B cell (primary cell): Measurements from ENCODE around the gene SRD5A3. TPM values are rescaled to one million over a fixed set of nuclear protein-coding genes. Genes with fewer than 3 reads are reported as not detected.
"Not testable (repeated sequence)": the region's sequence is repeated elsewhere in the genome, so short reads cannot be mapped to it uniquely, and the experiment has no call there.

ENCODE experiments used
- ATAC-seq: fragments of 200-7000 bp; cut with Tn5 transposase; one replicate; pipeline ENCODE4 v1.10.0; 2021; ENCODE audit warnings: low read depth, mild to moderate bottlenecking, moderate number of reproducible peaks, moderate library complexity
- CTCF ChIA-PET: fragments of 350-600 bp; sonication (Branson Sonifier 250); formaldehyde crosslinking; loops from one replicate; lab custom pipeline; 2021; ENCODE audit warnings: antibody characterized with exemption, inconsistent platforms; lab: Charles Lee
- POLR2A ChIA-PET: fragments of 350-600 bp; sonication (Branson Sonifier 250); formaldehyde crosslinking; loops from one replicate; lab custom pipeline; 2021; ENCODE audit warnings: antibody characterized with exemption; lab: Charles Lee
- DNase-seq: peaks from one replicate; pipeline ENCODE4 v3.0.0; 2013
- H2AFZ ChIP-seq: 2 replicates; pipeline ENCODE4 v1.6.1; 2012; ENCODE audit warnings: mild to moderate bottlenecking, low read depth, low read length; ENCODE audit not compliant: insufficient read depth, poor library complexity, severe bottlenecking
- H3K27ac ChIP-seq, 2 donors: 1 replicate in 1 of 2; 2 replicates in 1 of 2; pipeline ENCODE4 v1.5.1; 2012 to 2013; ENCODE audit warnings: low read length in 2 of 2, mild to moderate bottlenecking in 2 of 2, moderate library complexity in 1 of 2
- H3K27me3 ChIP-seq, 4 experiments: fragments of 200-600 bp in 1 of 4; sonication (generic) in 1 of 4; replicated peaks in 1 of 4; 1 replicate in 2 of 4; 2 replicates in 2 of 4; pipeline versions ENCODE4 v1.6.1 to v1.7.0; 2013 to 2016; ENCODE audit warnings: low read length in 3 of 4, mild to moderate bottlenecking in 2 of 4, mixed read lengths in 1 of 4, moderate library complexity in 1 of 4; ENCODE audit not compliant: insufficient read depth in 4 of 4, control insufficient read depth in 3 of 4; ENCODE audit errors: control extremely low read depth in 1 of 4
- H3K36me3 ChIP-seq, 2 experiments: replicated peaks in 1 of 2; 1 replicate in 1 of 2; 2 replicates in 1 of 2; pipeline versions ENCODE4 v1.6.1 to v1.7.1; 2013; ENCODE audit warnings: low read length in 1 of 2; ENCODE audit not compliant: insufficient read depth in 2 of 2, control insufficient read depth in 1 of 2; ENCODE audit errors: control extremely low read depth in 1 of 2, extremely low read depth in 1 of 2
- H3K4me1 ChIP-seq, 2 donors: fragments of 200-600 bp in 1 of 2; sonication (generic) in 1 of 2; 1 replicate in 1 of 2; 2 replicates in 1 of 2; pipeline versions ENCODE4 v1.5.1 to v1.6.1; 2013 to 2017; ENCODE audit warnings: low read length in 2 of 2; ENCODE audit not compliant: control insufficient read depth in 2 of 2, insufficient read depth in 2 of 2
- H3K4me2 ChIP-seq: replicated peaks from 2 replicates; pipeline ENCODE3; 2012; ENCODE audit warnings: mild to moderate bottlenecking, low read depth, low read length; ENCODE audit not compliant: poor library complexity, severe bottlenecking
- H3K4me3 ChIP-seq, 5 experiments: fragments of 200-600 bp in 1 of 5; sonication (generic) in 1 of 5; 1 replicate in 3 of 5; 2 replicates in 2 of 5; pipeline versions ENCODE4 v1.5.1 to v1.7.0; 2011 to 2016; ENCODE audit warnings: low read length in 4 of 5, mild to moderate bottlenecking in 4 of 5, low read depth in 2 of 5, control low read depth in 1 of 5, moderate library complexity in 1 of 5; ENCODE audit not compliant: insufficient read depth in 1 of 5; ENCODE audit errors: control extremely low read depth in 1 of 5, extremely low read depth in 1 of 5
- H3K79me2 ChIP-seq: fragments of 200-600 bp; sonication (generic); one replicate; pipeline ENCODE4 v1.6.0; 2016; ENCODE audit warnings: low read length; ENCODE audit not compliant: control insufficient read depth, insufficient read depth
- H3K9ac ChIP-seq: fragments of 200-600 bp; sonication (generic); 2 replicates; pipeline ENCODE4 v1.6.1; 2017; ENCODE audit warnings: mild to moderate bottlenecking, low read length, moderate library complexity
- H3K9me3 ChIP-seq, 3 donors: one replicate each; pipeline versions ENCODE4 v1.6.1 to v1.7.1; 2013; ENCODE audit warnings: low read length in 2 of 3; ENCODE audit not compliant: control insufficient read depth in 2 of 3, insufficient read depth in 1 of 3; ENCODE audit errors: control extremely low read depth in 1 of 3
- H4K20me1 ChIP-seq: 2 replicates; pipeline ENCODE4 v1.6.0; 2012; ENCODE audit warnings: mild to moderate bottlenecking, low read length; ENCODE audit not compliant: insufficient read depth, control insufficient read depth, poor library complexity, severe bottlenecking
- H3K27ac Mint-ChIP-seq: one replicate; pipeline ENCODE4 v1.8.0; 2021; ENCODE audit warnings: mixed read lengths
- H3K27me3 Mint-ChIP-seq: one replicate; pipeline ENCODE4 v1.8.0; 2021; ENCODE audit warnings: mixed read lengths
- H3K4me1 Mint-ChIP-seq: one replicate; pipeline ENCODE4 v1.8.0; 2021; ENCODE audit warnings: mixed read lengths
- H3K4me3 Mint-ChIP-seq: one replicate; pipeline ENCODE4 v1.8.0; 2021; ENCODE audit warnings: mixed read lengths
- H3K9me3 Mint-ChIP-seq: one replicate; pipeline ENCODE4 v1.8.0; 2022; ENCODE audit warnings: mixed read lengths; ENCODE audit not compliant: insufficient read depth
- CTCF ChIP-seq: fragments of 200-600 bp; IDR thresholded peaks from one replicate; pipeline ENCODE4 v1.8.0; 2022; ENCODE audit warnings: antibody characterized with exemption, mild to moderate bottlenecking
- EZH2 ChIP-seq: IDR thresholded peaks from 2 replicates; pipeline ENCODE4 v1.6.1; 2012; ENCODE audit warnings: borderline replicate concordance, low read depth, mild to moderate bottlenecking, moderate library complexity, low read length; ENCODE audit not compliant: insufficient read depth, poor library complexity, severe bottlenecking
- WGBS: methylation state at CpG from one replicate; pipeline ENCODE4 v1.1.5; 2013; ENCODE audit warnings: missing lambda C conversion rate; ENCODE audit not compliant: insufficient coverage; 5-methylcytosine and 5-hydroxymethylcytosine counted together
- intact Hi-C: fragments of 100-400 bp; cut with micrococcal nuclease; formaldehyde crosslinking; loops from one replicate; pipeline ENCODE4 v1.10.0; 2022
- polyA plus RNA-seq: library from polyadenylated mRNA; depleted of rRNA; stranded (reverse); fragments of >200 nt; gene quantifications from 2 replicates; pipeline ENCODE4 v1.2.3, GENCODE V29; 2012
- total RNA-seq, 2 donors: library from RNA; stranded (reverse); fragments of 120-200 nt in 1 of 2; gene quantifications; 1 replicate in 1 of 2; 2 replicates in 1 of 2; pipeline versions ENCODE4 v1.2.3 to v1.2.4, GENCODE V29; 2013 to 2022

The SRD5A3 gene
- total and polyA plus RNA-seq, 2 donors (not counting 1 experiment from before 2014, with no cell fraction given): 0.88 to 3.6 TPM

DNA sequence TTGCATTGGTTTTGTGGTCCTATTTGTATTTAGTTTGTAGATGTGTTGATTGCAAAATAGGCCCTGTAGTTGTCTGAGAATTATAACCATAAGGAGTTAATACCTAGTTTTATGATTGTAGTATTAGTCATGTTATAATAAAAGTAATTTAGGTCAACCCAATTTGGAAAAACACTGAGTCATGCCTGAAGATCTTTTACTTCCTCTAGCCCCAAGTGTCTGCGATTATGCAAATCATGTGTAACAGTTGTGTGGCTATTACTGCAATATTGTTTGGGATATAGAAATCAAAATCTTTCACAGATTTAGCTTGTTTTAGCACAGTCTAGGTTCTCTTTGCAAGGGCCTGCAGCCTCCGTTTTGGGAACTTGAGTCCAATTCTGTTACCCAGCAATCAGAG lies 12.6 kb downstream of the SRD5A3 start:
- no peak overlapping the region for H3K27ac Mint-ChIP-seq
- H3K4me3 Mint-ChIP-seq: no peak overlapping the region

DNA sequence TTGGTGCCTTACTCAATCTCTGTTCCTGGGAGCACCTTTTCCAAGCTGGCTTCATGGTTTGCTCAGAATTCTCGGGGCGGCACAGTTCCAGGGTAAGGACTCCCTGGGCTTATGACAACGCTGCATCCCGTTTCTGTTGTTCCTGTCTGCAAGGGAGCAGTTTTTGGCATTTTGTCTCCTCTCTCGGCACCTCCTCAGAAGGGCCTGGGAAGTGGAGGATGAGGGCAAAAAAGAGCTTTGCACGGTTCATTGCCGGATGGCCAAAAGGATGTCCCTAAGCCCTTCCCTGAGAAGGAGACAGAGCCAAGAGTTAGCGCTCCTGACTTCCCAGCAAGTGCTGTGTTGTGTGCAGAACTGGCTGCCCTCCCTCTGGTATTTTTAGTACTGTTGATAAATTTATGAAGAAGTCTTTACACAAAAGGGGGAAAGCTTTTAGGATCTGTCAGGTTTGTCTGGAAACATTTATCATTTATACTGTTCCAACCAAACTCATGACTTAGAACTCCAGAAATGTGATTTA lies 13.4 kb downstream of the SRD5A3 start:
- DNase-seq: no peak
- Mint-ChIP-seq H3K9me3 (no peaks in the 10 kb centered on the region), H3K27ac (no peak overlapping the region), H3K4me3 (no peak overlapping the region), H3K4me1 (peaks cover 12% of the 10 kb centered on the region), H3K27me3 (no peaks in the 10 kb centered on the region)
- CTCF ChIA-PET: interaction anchor here (1.6 kb wide), 1 partner anchor 12 kb away, joined by 3 read pairs; no protein-coding TSS in a partner anchor
- Histone ChIP-seq H2AFZ (no peak overlapping the region), H3K4me2 (no peak overlapping the region), H3K4me1 (peaks cover 5 to 8% of the 10 kb centered on the region in 2 donors), H3K27ac (no peak overlapping the region), H3K9ac (no peak overlapping the region), H3K27me3 (no peaks in the 10 kb centered on the region), H3K36me3 (no peaks in the 10 kb centered on the region), H3K9me3 (no peaks in the 10 kb centered on the region), H4K20me1 (no peaks in the 10 kb centered on the region), H3K79me2 (no peaks in the 10 kb centered on the region), H3K4me3 (no peak overlapping the region)
- ATAC-seq: no peak
- TF ChIP-seq CTCF (no peak), EZH2 (no peak)
- intact Hi-C loops: no loop called here
- WGBS: 98% methylated on average over 8 of the region's 8 CpGs
- POLR2A ChIA-PET: no interaction called here

More for the DNA sequence above, 12.6 kb downstream of the SRD5A3 start:
- intact Hi-C loops: no loop called here
- H3K4me1 Mint-ChIP-seq: peaks cover 12% of the 10 kb centered on the region
- ATAC-seq: peak; percentile 58
- DNase-seq: no peak
- Histone ChIP-seq H3K4me1 (peaks cover 5 to 8% of the 10 kb centered on the region in 2 donors), H3K9me3 (no peaks in the 10 kb centered on the region), H3K36me3 (no peaks in the 10 kb centered on the region), H3K9ac (no peak overlapping the region), H3K4me2 (peak overlapping the region; percentile 32), H4K20me1 (no peaks in the 10 kb centered on the region), H3K79me2 (no peaks in the 10 kb centered on the region), H3K27ac (no peak overlapping the region), H2AFZ (no peak overlapping the region), H3K27me3 (no peaks in the 10 kb centered on the region), H3K4me3 (no peak overlapping the region)
- WGBS: no CpG with 5 or more reads among the region's 2 CpGs
- CTCF ChIA-PET: no interaction called here
- H3K9me3 Mint-ChIP-seq: no peaks in the 10 kb centered on the region
- H3K27me3 Mint-ChIP-seq: no peaks in the 10 kb centered on the region
- TF ChIP-seq EZH2: no peak
- no peak for TF ChIP-seq CTCF
- POLR2A ChIA-PET: no interaction called here

DNA sequence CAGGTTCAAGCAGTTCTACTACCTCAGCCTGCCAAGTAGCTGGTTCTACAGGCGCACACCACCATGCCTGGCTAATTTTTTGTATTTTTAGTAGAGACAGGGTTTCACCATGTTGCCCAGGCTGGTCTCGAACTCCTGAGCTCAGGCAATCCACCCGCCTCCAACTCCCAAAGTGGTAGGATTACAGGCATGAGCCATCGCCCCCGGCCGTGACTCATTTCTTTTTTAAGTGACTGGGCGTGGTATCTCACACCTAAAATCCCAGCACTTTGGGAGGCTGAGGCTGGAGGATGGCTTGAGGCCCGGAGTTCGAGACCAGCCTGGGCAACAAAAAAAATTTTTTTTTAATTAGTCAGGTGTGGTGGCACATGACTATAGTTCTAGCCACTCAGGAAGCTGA lies 16.9 kb downstream of the SRD5A3 start:
- WGBS: 93% methylated on average over 2 of the region's 9 CpGs

More for the DNA sequence above, 16.9 kb downstream of the SRD5A3 start:
- ATAC-seq, H3K79me2 ChIP-seq, POLR2A ChIA-PET, H3K9me3 ChIP-seq, intact Hi-C loops, H3K36me3 ChIP-seq, H2AFZ ChIP-seq, DNase-seq, H3K27ac ChIP-seq, H3K4me3 ChIP-seq, H3K4me3 Mint-ChIP-seq, H3K4me1 ChIP-seq, H4K20me1 ChIP-seq, H3K27me3 Mint-ChIP-seq, H3K9me3 Mint-ChIP-seq, H3K4me2 ChIP-seq, H3K27ac Mint-ChIP-seq, H3K9ac ChIP-seq, H3K27me3 ChIP-seq: not testable (repeated sequence)
- H3K4me1 Mint-ChIP-seq: peaks cover 12% of the 10 kb centered on the region
- CTCF ChIA-PET: interaction anchor here (0.7 kb wide), 1 partner anchor 166 kb away, joined by 4 read pairs; no protein-coding TSS in a partner anchor
